H9 (cell line): ENCODE data around the gene RABGAP1L. TPM values are rescaled to one million over a fixed set of nuclear protein-coding genes. Genes with fewer than 3 reads are reported as not detected.

Experiments
- DNase-seq: peaks from one replicate; pipeline ENCODE4 v3.0.0-alpha.2; 2017
- H2AFZ ChIP-seq: one replicate; pipeline ENCODE4 v1.6.1; 2013; ENCODE audit warnings: mild to moderate bottlenecking, low read length, control low read depth, moderate library complexity
- H2AK5ac ChIP-seq: 2 replicates; pipeline ENCODE4 v1.6.1; 2013; ENCODE audit warnings: low read length, control low read depth, mixed read lengths; ENCODE audit not compliant: insufficient read length
- H2BK120ac ChIP-seq: one replicate; pipeline ENCODE4 v1.6.1; 2013; ENCODE audit warnings: low read depth, mild to moderate bottlenecking, low read length, control low read depth, inconsistent platforms; ENCODE audit not compliant: poor library complexity, severe bottlenecking
- H2BK12ac ChIP-seq: 2 replicates; pipeline ENCODE4 v1.6.1; 2013; ENCODE audit warnings: low read length, control low read depth, mixed read lengths, low read depth; ENCODE audit not compliant: insufficient read length
- H2BK15ac ChIP-seq: 2 replicates; pipeline ENCODE4 v1.6.1; 2013; ENCODE audit warnings: low read depth, low read length, control low read depth
- H2BK20ac ChIP-seq: one replicate; pipeline ENCODE4 v1.6.1; 2013; ENCODE audit warnings: low read depth, mild to moderate bottlenecking, low read length, control low read depth, inconsistent platforms; ENCODE audit not compliant: poor library complexity, severe bottlenecking
- H2BK5ac ChIP-seq: 2 replicates; pipeline ENCODE4 v1.6.1; 2013; ENCODE audit warnings: low read length, control low read depth, mixed read lengths; ENCODE audit not compliant: insufficient read length
- H3K14ac ChIP-seq: 2 replicates; pipeline ENCODE4 v1.6.1; 2013; ENCODE audit warnings: low read length, control low read depth; ENCODE audit not compliant: insufficient read depth
- H3K18ac ChIP-seq: 2 replicates; pipeline ENCODE4 v1.6.1; 2013; ENCODE audit warnings: low read depth, mild to moderate bottlenecking, mixed read lengths, low read length, control low read depth; ENCODE audit not compliant: insufficient read length
- H3K23ac ChIP-seq: 2 replicates; pipeline ENCODE4 v1.6.1; 2013; ENCODE audit warnings: low read length, control low read depth, mixed read lengths, low read depth; ENCODE audit not compliant: insufficient read length
- H3K23me2 ChIP-seq: 2 replicates; pipeline ENCODE4 v1.6.1; 2013; ENCODE audit warnings: low read depth, mild to moderate bottlenecking, mixed read lengths, low read length, control low read depth; ENCODE audit not compliant: insufficient read length, poor library complexity, severe bottlenecking
- H3K27ac ChIP-seq: 2 replicates; pipeline ENCODE4 v1.5.1; 2013; ENCODE audit warnings: low read length, control low read depth, mixed read lengths, low read depth; ENCODE audit not compliant: insufficient read length
- H3K27me3 ChIP-seq: 2 replicates; pipeline ENCODE4 v1.6.1; 2013; ENCODE audit warnings: low read length, control low read depth, inconsistent platforms; ENCODE audit not compliant: insufficient read depth
- H3K4ac ChIP-seq: 2 replicates; pipeline ENCODE4 v1.6.1; 2013; ENCODE audit warnings: low read depth, mild to moderate bottlenecking, control low read depth, inconsistent platforms, low read length, moderate library complexity
- H3K4me1 ChIP-seq: 2 replicates; pipeline ENCODE4 v1.6.1; 2013; ENCODE audit warnings: low read length, control low read depth, inconsistent platforms; ENCODE audit not compliant: insufficient read depth
- H3K4me2 ChIP-seq: 2 replicates; pipeline ENCODE4 v1.6.1; 2013; ENCODE audit warnings: low read length, control low read depth, mixed read lengths; ENCODE audit not compliant: insufficient read length, insufficient read depth
- H3K56ac ChIP-seq: 2 replicates; pipeline ENCODE4 v1.6.1; 2013; ENCODE audit warnings: low read depth, mild to moderate bottlenecking, mixed read lengths, low read length, control low read depth; ENCODE audit not compliant: insufficient read length
- H3K79me1 ChIP-seq: 2 replicates; pipeline ENCODE4 v1.6.1; 2013; ENCODE audit warnings: low read depth, mild to moderate bottlenecking, moderate library complexity, low read length, control low read depth, inconsistent platforms; ENCODE audit not compliant: insufficient read depth, poor library complexity, severe bottlenecking
- H3K79me2 ChIP-seq: 2 replicates; pipeline ENCODE4 v1.6.1; 2013; ENCODE audit warnings: low read length, control low read depth, inconsistent platforms; ENCODE audit not compliant: insufficient read depth
- H3K9ac ChIP-seq: 2 replicates; pipeline ENCODE4 v1.6.1; 2013; ENCODE audit warnings: low read length, control low read depth, mixed read lengths; ENCODE audit not compliant: insufficient read length; ENCODE audit errors: extremely low read depth
- H3K9me3 ChIP-seq: one replicate; pipeline ENCODE4 v1.6.1; 2013; ENCODE audit warnings: low read depth, low read length, inconsistent platforms; ENCODE audit not compliant: control insufficient read depth
- H3T11ph ChIP-seq: one replicate; pipeline ENCODE4 v1.6.1; 2013; ENCODE audit warnings: mild to moderate bottlenecking, low read length, control low read depth, inconsistent platforms
- H4K20me1 ChIP-seq: one replicate; pipeline ENCODE4 v1.6.1; 2013; ENCODE audit not compliant: control insufficient read depth, insufficient read length, insufficient read depth
- H4K5ac ChIP-seq: 2 replicates; pipeline ENCODE4 v1.6.1; 2013; ENCODE audit warnings: low read depth, mild to moderate bottlenecking, mixed read lengths, low read length, control low read depth; ENCODE audit not compliant: insufficient read length
- H4K8ac ChIP-seq: replicated peaks from 2 replicates; pipeline ENCODE4 v1.6.1; 2013; ENCODE audit warnings: low read length, control low read depth, mixed read lengths, low read depth; ENCODE audit not compliant: insufficient read length
- H4K91ac ChIP-seq: 2 replicates; pipeline ENCODE4 v1.6.1; 2013; ENCODE audit warnings: low read depth, mild to moderate bottlenecking, moderate library complexity, mixed read lengths, low read length, control low read depth; ENCODE audit not compliant: insufficient read length
- H3K27ac Mint-ChIP-seq, 3 experiments: 2 replicates in 2 of 3; 3 replicates in 1 of 3; pipeline ENCODE4 v1.8.0; 2020 to 2021; ENCODE audit warnings: mixed read lengths in 3 of 3, mild to moderate bottlenecking in 1 of 3, moderate library complexity in 1 of 3
- H3K27me3 Mint-ChIP-seq: 2 replicates; pipeline ENCODE4 v1.8.0; 2021; ENCODE audit warnings: low read depth, mild to moderate bottlenecking, moderate library complexity, mixed read lengths
- H3K36me3 Mint-ChIP-seq, 3 experiments: 2 replicates in 2 of 3; 3 replicates in 1 of 3; pipeline ENCODE4 v1.8.0; 2020 to 2021; ENCODE audit warnings: low read depth in 3 of 3, mixed read lengths in 3 of 3; ENCODE audit not compliant: insufficient read depth in 1 of 3
- H3K4me1 Mint-ChIP-seq, 2 experiments: 2 replicates each; pipeline ENCODE4 v1.8.0; 2020; ENCODE audit warnings: mixed read lengths in 2 of 2
- H3K4me3 Mint-ChIP-seq, 2 experiments: 2 replicates in 1 of 2; 3 replicates in 1 of 2; pipeline ENCODE4 v1.8.0; 2020 to 2021; ENCODE audit warnings: mild to moderate bottlenecking in 2 of 2, mixed read lengths in 2 of 2, moderate library complexity in 1 of 2
- H3K9me3 Mint-ChIP-seq, 2 experiments: 2 replicates in 1 of 2; 3 replicates in 1 of 2; pipeline ENCODE4 v1.8.0; 2020; ENCODE audit warnings: mild to moderate bottlenecking in 2 of 2, mixed read lengths in 2 of 2, moderate library complexity in 1 of 2
- WGBS: extraction: QIAGEN DNeasy Blood & Tissue Kit; methylation state at CpG from one replicate; pipeline ENCODE4 v1.1.7; 2013; ENCODE audit warnings: missing lambda C conversion rate, low lambda C conversion rate, mixed read lengths; ENCODE audit not compliant: insufficient read length; ENCODE audit errors: extremely low coverage; 5-methylcytosine and 5-hydroxymethylcytosine counted together
- total RNA-seq: library from RNA; stranded (reverse); gene quantifications from 2 replicates; pipeline ENCODE4 v1.2.1, GENCODE V29; 2021
- TF ChIP-seq, protein P1 (sequence below): fragments of 200-600 bp; sonication (generic); conservative IDR thresholded peaks from 3 replicates; pipeline ENCODE4 v1.8.0; 2021; ENCODE audit warnings: antibody characterized with exemption, mild to moderate bottlenecking

The RABGAP1L gene
- total RNA-seq, 1 experiment from 2014 or later, result 147 TPM

DNA sequence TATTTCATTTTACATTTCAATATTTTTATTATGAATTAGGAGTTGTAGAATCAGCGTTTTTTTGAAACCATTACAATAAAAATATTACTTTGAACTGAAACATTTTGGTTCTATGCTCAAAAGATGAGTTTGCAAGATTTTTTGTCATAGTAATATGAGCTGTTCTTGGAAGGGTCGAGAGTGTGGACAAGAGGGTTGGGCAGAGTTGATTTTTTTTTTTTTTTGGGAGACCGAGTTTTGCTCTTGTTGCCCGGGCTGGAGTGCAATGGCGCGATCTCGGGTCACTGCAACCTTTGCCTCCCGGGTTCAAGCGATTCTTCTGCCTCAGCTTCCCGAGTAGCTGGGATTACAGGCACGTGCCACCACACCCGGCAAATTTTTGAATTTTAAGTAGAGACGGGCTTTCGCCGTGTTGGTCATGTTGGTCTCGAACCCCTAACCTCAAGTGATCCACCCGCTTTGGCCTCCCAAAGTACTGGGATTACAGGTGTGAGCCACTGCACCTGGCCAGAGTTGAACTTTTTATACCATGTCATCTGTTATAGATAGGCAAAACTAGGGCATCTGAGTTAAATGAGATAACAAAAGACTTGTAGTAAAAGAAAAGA lies 843.7 kb downstream of the RABGAP1L start:
- H3K27me3 Mint-ChIP-seq, result no peaks in the 10 kb centered on the region
- H3K27ac Mint-ChIP-seq, result peak overlapping the region in 2 of 3 experiments; percentile 31 to 72; a peak in 4 of 7 replicates
- TF ChIP-seq, protein P1, sequence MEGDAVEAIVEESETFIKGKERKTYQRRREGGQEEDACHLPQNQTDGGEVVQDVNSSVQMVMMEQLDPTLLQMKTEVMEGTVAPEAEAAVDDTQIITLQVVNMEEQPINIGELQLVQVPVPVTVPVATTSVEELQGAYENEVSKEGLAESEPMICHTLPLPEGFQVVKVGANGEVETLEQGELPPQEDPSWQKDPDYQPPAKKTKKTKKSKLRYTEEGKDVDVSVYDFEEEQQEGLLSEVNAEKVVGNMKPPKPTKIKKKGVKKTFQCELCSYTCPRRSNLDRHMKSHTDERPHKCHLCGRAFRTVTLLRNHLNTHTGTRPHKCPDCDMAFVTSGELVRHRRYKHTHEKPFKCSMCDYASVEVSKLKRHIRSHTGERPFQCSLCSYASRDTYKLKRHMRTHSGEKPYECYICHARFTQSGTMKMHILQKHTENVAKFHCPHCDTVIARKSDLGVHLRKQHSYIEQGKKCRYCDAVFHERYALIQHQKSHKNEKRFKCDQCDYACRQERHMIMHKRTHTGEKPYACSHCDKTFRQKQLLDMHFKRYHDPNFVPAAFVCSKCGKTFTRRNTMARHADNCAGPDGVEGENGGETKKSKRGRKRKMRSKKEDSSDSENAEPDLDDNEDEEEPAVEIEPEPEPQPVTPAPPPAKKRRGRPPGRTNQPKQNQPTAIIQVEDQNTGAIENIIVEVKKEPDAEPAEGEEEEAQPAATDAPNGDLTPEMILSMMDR, result no peak

More for the DNA sequence above, 843.7 kb downstream of the RABGAP1L start:
- Histone ChIP-seq H3K27me3 (no peaks in the 10 kb centered on the region), H4K8ac (no peak overlapping the region), H3K14ac (no peak overlapping the region), H2AK5ac (no peak overlapping the region), H2AFZ (no peak overlapping the region), H4K20me1 (no peaks in the 10 kb centered on the region), H3T11ph (no peak overlapping the region), H3K4me2 (no peak overlapping the region), H3K79me2 (peaks cover 40% of the 10 kb centered on the region; the same call in 1 of the 2 replicates), H2BK15ac (no peak overlapping the region), H3K18ac (no peak overlapping the region), H2BK5ac (no peak overlapping the region), H3K79me1 (no peaks in the 10 kb centered on the region), H3K23ac (no peak overlapping the region), H3K4me1 (no peaks in the 10 kb centered on the region), H3K9me3 (no peaks in the 10 kb centered on the region), H3K4ac (no peak overlapping the region), H3K9ac (no peak overlapping the region), H3K27ac (no peak overlapping the region), H4K5ac (no peak overlapping the region), H3K56ac (no peak overlapping the region), H2BK20ac (no peak overlapping the region), H2BK12ac (no peak overlapping the region), H3K23me2 (peaks cover 5% of the 10 kb centered on the region), H2BK120ac (no peak overlapping the region), H4K91ac (no peak overlapping the region)
- DNase-seq, result no peak
- no CpG with 5 or more reads among the region's 17 CpGs for WGBS
- H3K4me1 Mint-ChIP-seq, result peaks cover 22 to 24% of the 10 kb centered on the region in 2 experiments
- no peaks in the 10 kb centered on the region for H3K9me3 Mint-ChIP-seq
- H3K4me3 Mint-ChIP-seq, result peak overlapping the region in 1 of 2 experiments; percentile 5; a peak in 2 of 5 replicates
- peaks cover 11 to 32% (median 27%) of the 10 kb centered on the region in 3 experiments; a peak in 6 of 7 replicates for H3K36me3 Mint-ChIP-seq
